Right lobe of liver (tissue), 4 donors: Measurements from ENCODE around the gene KLF12.

Experiments used
- POLR2A ChIP-seq: fragments of 450-650 bp; IDR thresholded peaks from one replicate; pipeline ENCODE4 v1.6.1; 2017; ENCODE audit warnings: antibody characterized with exemption, mild to moderate bottlenecking
- TF ChIP-seq, protein P1 (sequence below), 4 donors: fragments of 200-600 bp in 3 of 4; fragments of 450-650 bp in 1 of 4; IDR thresholded peaks; one replicate each; pipeline versions ENCODE4 v1.5.1 to v1.8.0; 2016 to 2022; ENCODE audit warnings: antibody characterized with exemption in 4 of 4, mild to moderate bottlenecking in 2 of 4
- donor health status: DM: no; HTN: no; CAD: no.
- donor health status: DM: no; HTN: no; CAD: no.
- donor health status: DM: no; HTN: yes; CAD: no.

DNA sequence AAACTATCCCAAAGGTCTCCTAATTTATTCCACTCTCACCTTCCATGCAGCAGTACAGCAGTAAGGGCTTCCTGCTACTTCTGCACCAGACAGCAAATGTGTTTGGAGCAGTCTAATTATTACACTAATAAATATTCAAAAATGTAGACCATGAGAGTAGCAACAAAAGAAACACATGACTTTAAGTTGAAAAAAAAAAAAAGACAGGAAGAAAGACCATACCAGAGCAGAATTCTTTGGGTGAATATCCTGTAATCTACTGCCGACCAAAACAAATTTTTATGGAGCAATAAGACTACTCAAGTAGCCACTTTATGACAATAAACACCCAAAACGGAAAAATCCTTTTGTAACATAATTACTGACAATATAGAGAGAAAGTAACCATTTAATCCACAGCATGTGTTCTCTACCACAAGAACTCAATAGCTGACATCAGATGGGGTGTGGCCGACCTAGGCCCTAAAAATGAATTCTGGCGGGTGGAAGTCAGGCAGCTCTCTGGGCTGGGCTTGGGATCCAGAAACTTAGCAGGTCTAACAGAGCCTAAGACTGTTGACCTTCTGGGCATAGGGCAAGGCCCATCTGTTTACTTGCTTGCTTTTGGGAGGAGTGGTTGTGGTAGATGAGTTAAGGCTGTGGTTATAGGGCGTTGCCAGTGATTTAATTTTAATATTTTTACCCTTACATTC, 4.6 kb downstream of the KLF12 start:
- TF ChIP-seq POLR2A, result no peak
- TF ChIP-seq, protein P1, sequence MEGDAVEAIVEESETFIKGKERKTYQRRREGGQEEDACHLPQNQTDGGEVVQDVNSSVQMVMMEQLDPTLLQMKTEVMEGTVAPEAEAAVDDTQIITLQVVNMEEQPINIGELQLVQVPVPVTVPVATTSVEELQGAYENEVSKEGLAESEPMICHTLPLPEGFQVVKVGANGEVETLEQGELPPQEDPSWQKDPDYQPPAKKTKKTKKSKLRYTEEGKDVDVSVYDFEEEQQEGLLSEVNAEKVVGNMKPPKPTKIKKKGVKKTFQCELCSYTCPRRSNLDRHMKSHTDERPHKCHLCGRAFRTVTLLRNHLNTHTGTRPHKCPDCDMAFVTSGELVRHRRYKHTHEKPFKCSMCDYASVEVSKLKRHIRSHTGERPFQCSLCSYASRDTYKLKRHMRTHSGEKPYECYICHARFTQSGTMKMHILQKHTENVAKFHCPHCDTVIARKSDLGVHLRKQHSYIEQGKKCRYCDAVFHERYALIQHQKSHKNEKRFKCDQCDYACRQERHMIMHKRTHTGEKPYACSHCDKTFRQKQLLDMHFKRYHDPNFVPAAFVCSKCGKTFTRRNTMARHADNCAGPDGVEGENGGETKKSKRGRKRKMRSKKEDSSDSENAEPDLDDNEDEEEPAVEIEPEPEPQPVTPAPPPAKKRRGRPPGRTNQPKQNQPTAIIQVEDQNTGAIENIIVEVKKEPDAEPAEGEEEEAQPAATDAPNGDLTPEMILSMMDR (IDR thresholded peaks at IDR 0.05), result no peak
